Measurements from ENCODE around the gene DNAJC3.

GRCh38 chr13:95781016-95781415, 104.1 kb downstream of the DNAJC3 start:
- TF ChIP-seq MXI1 (IDR thresholded peaks at IDR 0.05; ENCODE audit: borderline replicate concordance, low read depth, low read length) = no peak
- TF ChIP-seq POLR2A (IDR thresholded peaks at IDR 0.05; ENCODE audit: insufficient read depth in 1 of 2, low read depth in 2 of 2, low read length in 2 of 2) = no peak
- no peak for TF ChIP-seq ZNF317 (CRISPR knock-in tag; IDR thresholded peaks at IDR 0.05)
